Dermis blood vessel endothelial cell (primary cell): ENCODE data around the gene RITA1. TPM values are rescaled to one million over a fixed set of nuclear protein-coding genes. Genes with fewer than 3 reads are reported as not detected.

Source experiments
- DNase-seq: peaks from one replicate; pipeline ENCODE4 v3.0.0; 2010
- total RNA-seq: library from RNA; depleted of rRNA; stranded (reverse); fragments of >200 nt; gene quantifications from 2 replicates; pipeline ENCODE4 v1.2.3, GENCODE V29; 2014

RITA1 gene
- total RNA-seq, 1 donor from 2014 or later = 25.0 TPM

- DNase-seq = peak; percentile 56
Observed at GRCh38 chr12:113154351-113154973, 31.1 kb upstream of the RITA1 start.

GRCh38 chr12:113155060-113155459, 30.5 kb upstream of the RITA1 start:
- DNase-seq = no peak

- no peak for DNase-seq
Observed at GRCh38 chr12:113155646-113156045, 29.9 kb upstream of the RITA1 start.

- no peak for DNase-seq
Observed at GRCh38 chr12:113157218-113157859, 28.2 kb upstream of the RITA1 start.

GRCh38 chr12:113158439-113159203, 26.9 kb upstream of the RITA1 start:
- no peak for DNase-seq

- DNase-seq = no peak
Observed at GRCh38 chr12:113159937-113160336, 25.6 kb upstream of the RITA1 start.

GRCh38 chr12:113161415-113162016, 24.0 kb upstream of the RITA1 start:
- no peak for DNase-seq

- peak; percentile 34 for DNase-seq
Observed at GRCh38 chr12:113162102-113163029, 23.2 kb upstream of the RITA1 start.

- DNase-seq = no peak
Observed at GRCh38 chr12:113163030-113163360, 22.5 kb upstream of the RITA1 start.

GRCh38 chr12:113164014-113164413, 21.5 kb upstream of the RITA1 start:
- DNase-seq = no peak

GRCh38 chr12:113165521-113166450, 19.7 kb upstream of the RITA1 start:
- DNase-seq = no peak

GRCh38 chr12:113167868-113168267, 17.7 kb upstream of the RITA1 start:
- DNase-seq = no peak

- DNase-seq = no peak
Observed at GRCh38 chr12:113169697-113170096, 15.8 kb upstream of the RITA1 start.

- DNase-seq = no peak
Observed at GRCh38 chr12:113170457-113170856, 15.1 kb upstream of the RITA1 start.

- DNase-seq = no peak
Observed at GRCh38 chr12:113170926-113171325, 14.6 kb upstream of the RITA1 start.

GRCh38 chr12:113171543-113171942, 14.0 kb upstream of the RITA1 start:
- no peak for DNase-seq

- DNase-seq = no peak
Observed at GRCh38 chr12:113172185-113172584, 13.3 kb upstream of the RITA1 start.

- no peak for DNase-seq
Observed at GRCh38 chr12:113173081-113173698, 12.3 kb upstream of the RITA1 start.

GRCh38 chr12:113174461-113175384, 10.8 kb upstream of the RITA1 start:
- peak; percentile 85 for DNase-seq

GRCh38 chr12:113179023-113179422, 6.5 kb upstream of the RITA1 start:
- DNase-seq = no peak
